ENCODE data around the gene ARL1. TPM values are rescaled to one million over a fixed set of nuclear protein-coding genes. Genes with fewer than 3 reads are reported as not detected.
A peak's percentile ranks its signal among the peaks of the same experiment; 100 is the strongest.
"Not testable (repeated sequence)": the region's sequence is repeated elsewhere in the genome, so short reads cannot be mapped to it uniquely, and the experiment has no call there.

Gene ARL1
- total RNA-seq, 2 donors from 2014 or later, result 56.1 to 58.5 TPM

- DNase-seq (ENCODE audit: low spot score) (no peak), ATAC-seq (ENCODE audit: insufficient number of reproducible peaks, low FRiP score, low read depth) (no peak)
- Histone ChIP-seq H3K27ac (peak overlapping the region; percentile 82 to 93), H3K4me3 (peak overlapping the region; percentile 77), H3K27me3 (replicated peaks; ENCODE audit: insufficient read depth) (no peaks in the 10 kb centered on the region), H3K36me3 (no peaks in the 10 kb centered on the region), H3K4me1 (ENCODE audit: control insufficient read depth in 1 of 2, low read depth in 2 of 2) (peaks cover 19 to 27% of the 10 kb centered on the region in 2 donors), H3K9me3 (no peaks in the 10 kb centered on the region)
- TF ChIP-seq CTCF (IDR thresholded peaks at IDR 0.05), result no peak
Measured at GRCh38 chr12:101407049-101407435, 530 bp downstream of the ARL1 start.

DNA sequence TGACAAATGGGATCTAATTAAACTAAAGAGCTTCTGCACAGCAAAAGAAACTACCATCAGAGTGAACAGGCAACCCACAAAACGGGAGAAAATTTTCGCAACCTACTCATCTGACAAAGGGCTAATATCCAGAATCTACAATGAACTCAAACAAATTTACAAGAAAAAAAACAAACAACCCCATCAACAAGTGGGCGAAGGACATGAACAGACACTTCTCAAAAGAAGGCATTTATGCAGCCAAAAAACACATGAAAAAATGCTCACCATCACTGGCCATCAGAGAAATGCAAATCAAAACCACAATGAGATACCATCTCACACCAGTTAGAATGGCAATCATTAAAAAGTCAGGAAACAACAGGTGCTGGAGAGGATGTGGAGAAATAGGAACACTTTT, 16.4 kb downstream of the ARL1 start:
- not testable (repeated sequence) for DNase-seq (ENCODE audit: low spot score); H3K4me1 ChIP-seq (ENCODE audit: control insufficient read depth in 1 of 2, low read depth in 2 of 2); H3K27ac ChIP-seq; H3K4me3 ChIP-seq; H3K27me3 ChIP-seq (replicated peaks; ENCODE audit: insufficient read depth); ATAC-seq (ENCODE audit: insufficient number of reproducible peaks, low FRiP score, low read depth); H3K9me3 ChIP-seq
- H3K36me3 ChIP-seq, result peaks cover 14% of the 10 kb centered on the region

DNA sequence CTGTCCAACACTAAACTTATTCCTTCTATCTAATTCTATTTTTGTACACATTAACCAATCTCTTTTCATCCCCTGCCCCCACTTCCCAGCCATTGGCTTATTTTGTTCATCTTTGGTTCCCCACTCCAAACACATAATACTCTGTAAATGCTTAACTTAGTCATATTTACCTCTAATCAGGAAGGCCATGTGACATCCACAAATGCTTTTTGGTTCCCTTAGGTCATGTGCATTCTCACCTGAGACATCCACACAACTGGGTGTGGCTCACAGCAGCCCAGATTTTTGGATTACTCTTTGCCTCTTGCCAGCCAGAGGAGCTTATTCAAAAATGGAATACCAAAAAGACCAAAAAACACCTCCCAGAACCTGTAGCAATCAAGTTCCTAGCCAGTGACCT, 28.4 kb downstream of the ARL1 start:
- no peak for DNase-seq (ENCODE audit: low spot score)
- Histone ChIP-seq H3K9me3 (no peaks in the 10 kb centered on the region), H3K4me1 (ENCODE audit: control insufficient read depth in 1 of 2, low read depth in 2 of 2) (no peaks in the 10 kb centered on the region), H3K4me3 (no peak overlapping the region), H3K36me3 (peaks cover 29% of the 10 kb centered on the region), H3K27ac (no peak overlapping the region), H3K27me3 (replicated peaks; ENCODE audit: insufficient read depth) (no peaks in the 10 kb centered on the region)
- no peak for ATAC-seq (ENCODE audit: insufficient number of reproducible peaks, low FRiP score, low read depth)
- no peak for TF ChIP-seq CTCF (IDR thresholded peaks at IDR 0.05)

DNA sequence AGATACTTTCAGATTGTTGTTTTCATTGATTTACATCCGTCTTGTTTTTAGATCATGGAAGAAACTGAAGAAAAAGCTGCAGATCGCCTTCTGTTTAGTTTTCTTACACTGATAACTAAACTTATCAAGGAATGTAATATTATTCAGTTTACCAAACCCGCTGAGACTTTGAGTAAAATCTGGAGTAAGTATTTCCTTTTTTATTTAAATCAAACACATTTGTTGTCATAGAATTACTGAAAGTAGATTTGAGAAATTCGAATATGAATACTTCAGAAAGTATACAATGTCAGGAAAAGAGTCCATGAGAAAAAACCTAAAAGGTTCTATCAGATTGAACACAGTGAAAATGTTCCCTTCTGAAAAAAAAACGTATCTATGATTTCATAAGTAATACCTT, 32.0 kb downstream of the ARL1 start:
- Histone ChIP-seq H3K36me3 (peaks cover 30% of the 10 kb centered on the region), H3K9me3 (no peaks in the 10 kb centered on the region), H3K4me1 (ENCODE audit: control insufficient read depth in 1 of 2, low read depth in 2 of 2) (no peaks in the 10 kb centered on the region), H3K27ac (no peak overlapping the region), H3K4me3 (no peak overlapping the region), H3K27me3 (replicated peaks; ENCODE audit: insufficient read depth) (no peaks in the 10 kb centered on the region)
- TF ChIP-seq CTCF (IDR thresholded peaks at IDR 0.05), result no peak
- ATAC-seq (ENCODE audit: insufficient number of reproducible peaks, low FRiP score, low read depth), result no peak
- DNase-seq (ENCODE audit: low spot score), result no peak

- Histone ChIP-seq H3K9me3 (no peaks in the 10 kb centered on the region), H3K27me3 (replicated peaks; ENCODE audit: insufficient read depth) (no peaks in the 10 kb centered on the region), H3K36me3 (peaks cover 29% of the 10 kb centered on the region), H3K27ac (no peak overlapping the region), H3K4me1 (ENCODE audit: control insufficient read depth in 1 of 2, low read depth in 2 of 2) (no peaks in the 10 kb centered on the region), H3K4me3 (no peak overlapping the region)
- ATAC-seq (ENCODE audit: insufficient number of reproducible peaks, low FRiP score, low read depth), result no peak
- no peak for DNase-seq (ENCODE audit: low spot score)
- no peak for TF ChIP-seq CTCF (IDR thresholded peaks at IDR 0.05)
Measured at GRCh38 chr12:101372431-101372830, 35.1 kb downstream of the ARL1 start.

GRCh38 chr12:101368016-101368415, 39.6 kb downstream of the ARL1 start:
- Histone ChIP-seq H3K4me3 (no peak overlapping the region), H3K4me1 (ENCODE audit: control insufficient read depth in 1 of 2, low read depth in 2 of 2) (no peaks in the 10 kb centered on the region), H3K9me3 (no peaks in the 10 kb centered on the region), H3K27ac (no peak overlapping the region), H3K27me3 (replicated peaks; ENCODE audit: insufficient read depth) (no peaks in the 10 kb centered on the region), H3K36me3 (peaks cover 49% of the 10 kb centered on the region)
- ATAC-seq (ENCODE audit: insufficient number of reproducible peaks, low FRiP score, low read depth), result no peak
- no peak for TF ChIP-seq CTCF (IDR thresholded peaks at IDR 0.05)
- DNase-seq (ENCODE audit: low spot score), result no peak
